Panc1 (cell line): Measurements from ENCODE around the gene PCDHA6. TPM values are rescaled to one million over a fixed set of nuclear protein-coding genes. Genes with fewer than 3 reads are reported as not detected.

Experiments
- ATAC-seq: fragments of 200-7000 bp; cut with Tn5 transposase; 2 replicates; pipeline ENCODE4 v1.9.1; 2020; ENCODE audit warnings: mild to moderate bottlenecking, moderate library complexity
- BruUV-seq: library from RNA; stranded (reverse); fragments of 400-500 nt; replicated peaks from 2 replicates; lab custom pipeline; 2021; lab: Mats Ljungman, UMichigan
- CTCF ChIA-PET: fragments of 300-600 bp; sonication (Branson Sonifier 250); formaldehyde crosslinking; loops from one replicate; lab custom pipeline; 2022; ENCODE audit warnings: antibody characterized with exemption; lab: Charles Lee
- POLR2A ChIA-PET: fragments of 300-600 bp; sonication (Branson Sonifier 250); formaldehyde crosslinking; loops from one replicate; lab custom pipeline; 2022; ENCODE audit warnings: antibody characterized with exemption; lab: Charles Lee
- DNase-seq: peaks from one replicate; pipeline ENCODE4 v3.0.0-alpha.2; 2010; ENCODE audit warnings: low read depth, low spot score
- H3K27ac ChIP-seq: 2 replicates; pipeline ENCODE4 v1.5.1; 2011; ENCODE audit warnings: mild to moderate bottlenecking, low read length, inconsistent platforms
- H3K27me3 ChIP-seq: fragments of 200-500 bp; sonication (Bioruptor generic); 2 replicates; pipeline ENCODE4 v1.6.0; 2014; ENCODE audit warnings: low read length, inconsistent platforms; ENCODE audit not compliant: control insufficient read depth, insufficient read depth
- H3K36me3 ChIP-seq: fragments of 200-500 bp; sonication (Bioruptor generic); 2 replicates; pipeline ENCODE4 v1.5.1; 2014; ENCODE audit warnings: inconsistent platforms, mild to moderate bottlenecking, low read length, moderate library complexity; ENCODE audit not compliant: control insufficient read depth, insufficient read depth
- H3K4me1 ChIP-seq: 2 replicates; pipeline ENCODE4 v1.5.1; 2011; ENCODE audit warnings: inconsistent platforms, mild to moderate bottlenecking, low read length, moderate library complexity; ENCODE audit not compliant: control insufficient read depth, insufficient read depth
- H3K4me3 ChIP-seq, 2 experiments: 2 replicates each; pipeline ENCODE4 v1.5.1; 2011 to 2012; ENCODE audit warnings: low read depth in 2 of 2, low read length in 2 of 2, mild to moderate bottlenecking in 2 of 2, inconsistent platforms in 1 of 2, moderate library complexity in 1 of 2
- H3K9me3 ChIP-seq: fragments of 200-500 bp; sonication (Bioruptor generic); 2 replicates; pipeline ENCODE4 v1.5.1; 2014; ENCODE audit warnings: low read depth, mild to moderate bottlenecking, inconsistent platforms, low read length, moderate library complexity; ENCODE audit not compliant: control insufficient read depth, insufficient read depth
- CTCF ChIP-seq: fragments of 450-650 bp; IDR thresholded peaks from 2 replicates; pipeline ENCODE4 v1.5.1; 2017; ENCODE audit warnings: mild to moderate bottlenecking
- POLR2AphosphoS5 ChIP-seq: IDR thresholded peaks from 2 replicates; pipeline ENCODE4 v1.6.1; 2012; ENCODE audit warnings: mild to moderate bottlenecking, low read depth, low read length, moderate library complexity
- REST ChIP-seq, 2 experiments: IDR thresholded peaks; 2 replicates each; pipeline ENCODE4 v1.6.1; 2011 to 2012; ENCODE audit warnings: low read depth in 2 of 2, control low read depth in 1 of 2, low read length in 1 of 2, mild to moderate bottlenecking in 1 of 2, moderate library complexity in 1 of 2; ENCODE audit not compliant: insufficient read depth in 1 of 2
- SIN3A ChIP-seq: IDR thresholded peaks from 2 replicates; pipeline ENCODE4 v1.6.1; 2012; ENCODE audit warnings: low read depth, mild to moderate bottlenecking, low read length, moderate library complexity, borderline replicate concordance; ENCODE audit not compliant: insufficient read depth
- TCF7L2 ChIP-seq: IDR thresholded peaks from 2 replicates; pipeline ENCODE4 v1.6.1; 2011; ENCODE audit warnings: mild to moderate bottlenecking, low read depth, low read length, inconsistent platforms
- in situ Hi-C: cut with HindIII; loops from 2 replicates; pipeline ENCODE4 v1.10.0; 2016; ENCODE audit warnings: low sequenced_read_pairs, low pct_unique_long_range_greater_than_20kb
- intact Hi-C: fragments of 100-400 bp; cut with micrococcal nuclease; formaldehyde crosslinking; loops from one replicate; pipeline ENCODE4 v1.10.0; 2022; ENCODE audit not compliant: unreplicated experiment
- total RNA-seq: library from RNA; stranded (reverse); gene quantifications from one replicate; pipeline ENCODE4 v1.2.1, GENCODE V29; 2021; ENCODE audit not compliant: unreplicated experiment

Gene PCDHA6
- total RNA-seq, 1 experiment from 2014 or later: 0.31 TPM

- Histone ChIP-seq H3K4me1 (no peaks in the 10 kb centered on the region), H3K27me3 (no peaks in the 10 kb centered on the region), H3K9me3 (no peaks in the 10 kb centered on the region), H3K4me3 (peak within 1 kb of the TSS; percentile 37 to 50), H3K27ac (no peak within 1 kb of the TSS), H3K36me3 (no peaks in the 10 kb centered on the region)
- intact Hi-C loops (loop anchor here (1.0 kb wide), 1 partner anchor 200 kb away; no protein-coding TSS in a partner anchor), in situ Hi-C loops (no loop called here)
- no TSS peak for BruUV-seq
- POLR2A ChIA-PET: no interaction called here
- ATAC-seq (peak; percentile 78), DNase-seq (no peak)
- TF ChIP-seq REST (IDR thresholded peaks at IDR 0.05; ENCODE audit: insufficient read depth in 1 of 2, low read depth in 2 of 2, low read length in 1 of 2) (no peak), CTCF (peak; percentile 71)
- CTCF ChIA-PET: interaction anchor here (0.6 to 1.3 kb wide), 4 partner anchors 14 to 200 kb away, joined by 3 to 7 read pairs (median 4); no protein-coding TSS in a partner anchor
These were observed 13.5 kb downstream of the PCDHA6 start, which contains the start of gene PCDHA8 for GRCh38 chr5:140840978-140841962. TSS of gene PCDHA8 (plus strand) at chr5:140841187. CDS start at chr5:140841322, 135 bp downstream.

- ChIA-PET POLR2A (no interaction called here), CTCF (no interaction called here)
- BruUV-seq: no TSS peak
- no peaks in the 10 kb centered on the region for H3K27me3 ChIP-seq
- H3K36me3 ChIP-seq: no peaks in the 10 kb centered on the region
- TF ChIP-seq REST (IDR thresholded peaks at IDR 0.05; ENCODE audit: insufficient read depth in 1 of 2, low read depth in 2 of 2, low read length in 1 of 2) (no peak), TCF7L2 (no peak), SIN3A (no peak), POLR2AphosphoS5 (no peak), CTCF (no peak)
- in situ Hi-C loops (no loop called here), intact Hi-C loops (no loop called here)
- no peak overlapping the region for H3K4me3 ChIP-seq
- no peak overlapping the region for H3K27ac ChIP-seq
- H3K4me1 ChIP-seq: no peaks in the 10 kb centered on the region
- ATAC-seq: no peak
- DNase-seq: no peak
- no peaks in the 10 kb centered on the region for H3K9me3 ChIP-seq
These were observed 15.3 kb downstream of the PCDHA6 start for GRCh38 chr5:140842798-140843733.
